ENCODE results near the gene SH2D3A.

Gene SH2D3A

DNA sequence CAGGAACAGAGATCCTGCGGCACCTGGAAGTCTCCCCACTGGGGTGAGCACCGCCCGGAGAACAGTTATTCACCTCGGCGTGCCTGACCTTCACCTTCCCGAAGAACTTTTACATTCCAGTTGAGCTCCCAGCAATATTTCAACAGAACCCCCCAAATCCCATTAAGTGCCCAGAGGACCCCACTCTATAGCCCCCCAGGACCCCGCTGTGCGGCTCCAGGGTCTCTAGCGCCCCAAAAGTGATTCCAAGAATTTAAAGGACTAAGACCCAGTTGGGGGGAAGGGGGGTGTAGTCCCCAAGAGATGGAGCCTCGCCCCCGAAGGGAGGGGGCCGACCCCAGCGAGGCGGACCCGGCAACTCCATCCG, 30.3 kb downstream of the SH2D3A start:
- ATAC-seq: no peak

DNA sequence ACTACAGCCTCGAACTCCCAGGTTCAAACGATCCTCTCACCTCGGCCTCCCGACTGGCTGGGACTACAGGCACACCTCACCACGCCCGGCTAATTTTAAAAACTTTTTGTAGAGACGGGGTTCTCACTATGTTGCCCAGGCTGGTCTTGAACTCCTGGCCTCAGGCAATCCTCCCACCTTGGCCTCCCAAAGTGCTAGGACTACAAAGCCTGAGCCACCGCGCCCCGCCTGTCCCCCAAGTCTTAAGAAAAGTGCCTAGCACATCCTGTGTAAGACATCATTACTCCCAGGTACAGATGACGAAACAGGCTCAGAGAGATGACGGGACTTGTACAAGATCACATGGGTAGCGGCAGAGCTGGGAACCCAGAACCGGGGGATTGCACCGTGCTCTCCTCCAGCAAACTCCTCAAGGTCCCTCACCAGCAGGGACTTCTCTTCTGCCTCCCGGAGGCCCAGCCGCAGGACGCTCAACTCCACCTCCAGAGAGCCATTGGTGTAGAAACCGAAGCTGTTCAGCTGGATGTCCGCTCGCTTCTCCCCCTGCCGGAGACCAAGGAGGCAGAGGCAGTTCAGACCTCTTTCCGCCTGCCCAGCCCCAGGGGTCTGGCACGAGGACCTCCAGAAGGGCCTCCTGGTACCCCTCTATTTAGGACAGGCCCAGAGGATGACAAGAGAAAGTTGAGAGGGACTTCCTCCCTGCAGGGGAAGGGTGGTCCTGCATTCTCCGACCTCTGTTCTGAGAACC, 30.9 kb downstream of the SH2D3A start:
- peak; percentile 14 to 20 for ATAC-seq

DNA sequence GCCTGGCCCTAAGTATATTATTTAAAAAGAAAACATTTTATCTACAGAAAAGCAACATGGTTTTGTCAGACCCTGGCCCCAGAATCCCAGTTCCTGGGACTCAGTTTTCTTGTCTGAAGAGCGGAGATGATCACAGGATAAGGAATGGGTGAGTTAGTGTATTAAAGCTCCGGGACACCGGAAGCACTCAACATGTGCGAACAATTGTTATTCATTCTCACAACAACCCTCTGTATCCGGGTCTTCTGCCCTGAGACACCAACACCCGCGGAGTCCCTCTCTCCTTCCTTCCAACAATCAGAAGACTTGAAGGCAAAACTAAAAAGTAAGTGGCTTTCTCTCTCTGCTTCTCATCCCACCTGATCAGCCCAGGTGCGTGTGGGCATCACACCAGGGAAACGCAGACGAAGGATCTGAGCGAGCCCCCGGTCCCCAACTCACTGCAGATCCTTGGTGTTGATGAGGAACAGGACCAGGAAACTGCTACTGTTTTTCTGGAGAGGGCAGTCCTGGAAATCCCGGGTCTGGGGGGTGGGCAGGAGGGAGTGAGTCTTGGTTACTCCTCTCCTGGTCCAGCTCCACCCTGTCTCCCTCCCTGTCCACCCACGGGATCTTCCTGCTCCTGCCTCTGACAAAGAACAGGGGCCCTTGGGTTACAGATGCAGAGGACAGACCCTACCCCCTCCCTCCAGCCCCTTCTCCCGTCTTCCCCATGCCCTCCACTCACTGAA, 31.9 kb downstream of the SH2D3A start:
- ATAC-seq: no peak

DNA sequence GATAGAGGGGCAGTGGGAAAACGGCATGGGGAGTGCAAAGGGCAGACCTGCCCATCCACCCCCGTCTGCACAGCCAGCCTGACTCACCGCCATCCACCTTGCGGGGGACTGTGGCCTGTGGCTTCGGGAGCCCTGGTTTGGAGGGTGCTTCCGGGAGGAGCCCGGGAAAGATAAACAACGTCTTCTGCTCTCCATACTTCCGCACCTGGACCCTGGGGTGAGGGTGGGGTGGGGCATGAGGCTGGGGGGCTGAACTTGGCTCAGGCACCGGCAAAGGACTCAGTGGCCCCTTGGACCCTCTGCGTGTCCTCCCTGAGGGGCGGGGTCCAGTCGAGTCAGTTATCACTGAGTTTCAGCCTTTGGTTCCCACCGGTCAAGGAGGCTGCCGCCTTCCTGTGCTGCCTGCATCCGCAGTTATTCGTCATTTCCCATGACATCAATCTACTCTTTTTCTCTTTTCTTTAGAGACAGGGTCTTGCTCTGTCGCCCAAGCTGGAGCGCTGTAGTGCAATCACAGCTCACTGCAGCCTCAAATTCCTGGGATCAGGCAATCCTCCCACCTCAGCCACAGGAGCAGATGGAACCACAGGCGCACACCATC, 33.0 kb downstream of the SH2D3A start:
- no peak for ATAC-seq

DNA sequence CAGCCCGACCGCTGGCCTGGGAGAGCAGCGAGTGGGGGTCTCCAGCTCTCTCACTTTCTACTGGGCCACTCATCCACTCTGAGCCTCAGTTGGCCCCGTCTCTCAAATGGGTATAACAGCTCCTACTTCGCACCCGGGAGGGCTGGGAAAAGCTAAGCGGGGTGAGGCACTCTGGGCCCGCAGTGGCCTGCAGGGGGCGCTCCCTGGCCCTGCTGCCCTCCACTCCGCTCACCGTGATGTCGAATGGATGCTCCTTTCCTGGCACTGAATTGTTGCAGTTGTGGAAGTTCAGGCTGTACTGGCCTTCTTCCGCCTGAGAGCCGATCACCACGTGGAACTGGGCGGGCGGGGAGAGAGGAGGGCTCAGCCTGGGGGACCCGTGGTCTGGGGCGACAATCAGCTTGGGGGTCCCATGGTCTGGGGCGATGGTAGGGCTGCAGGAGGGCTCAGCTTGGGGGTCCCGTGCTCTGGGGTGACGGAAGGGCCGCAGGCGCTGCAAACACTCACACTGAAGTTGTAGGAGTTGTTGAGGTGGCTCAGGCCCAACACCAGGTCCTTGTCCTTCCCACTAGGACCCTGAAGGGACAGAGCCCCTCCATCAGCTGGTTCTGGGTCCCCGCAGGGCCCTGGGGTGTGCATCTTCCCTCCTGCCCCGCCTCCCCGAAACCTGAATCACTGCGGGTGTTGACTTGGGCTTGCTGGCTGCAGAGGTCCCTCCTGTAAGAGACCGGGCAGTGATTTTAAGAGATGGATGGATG, 33.7 kb downstream of the SH2D3A start:
- ATAC-seq: no peak

DNA sequence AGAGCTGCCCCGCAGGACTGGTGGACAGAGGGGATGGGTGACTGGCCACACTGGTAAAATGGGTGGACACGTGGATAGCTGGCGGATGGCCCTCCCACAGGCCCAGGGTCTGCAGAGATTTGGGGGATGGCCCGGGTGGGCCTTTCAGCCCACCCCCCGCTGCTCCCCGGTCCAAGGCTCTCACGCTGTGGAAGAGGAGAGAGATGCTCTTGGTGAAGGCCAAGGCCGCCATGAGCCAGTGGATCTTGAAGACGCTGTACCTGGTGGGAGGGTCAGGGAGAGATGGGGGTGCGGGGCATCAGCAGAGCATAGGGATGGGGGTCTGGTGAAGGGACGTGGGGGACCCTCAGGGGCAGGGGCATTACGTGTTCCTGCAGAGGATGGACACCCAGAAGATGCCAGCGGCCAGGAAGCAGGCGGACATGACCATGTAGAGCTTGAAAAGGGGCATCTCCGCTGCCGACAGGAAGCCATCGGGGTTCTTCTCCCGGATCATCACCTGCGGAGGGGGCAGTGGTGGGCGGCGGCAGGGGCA, 34.4 kb downstream of the SH2D3A start:
- ATAC-seq: no peak

DNA sequence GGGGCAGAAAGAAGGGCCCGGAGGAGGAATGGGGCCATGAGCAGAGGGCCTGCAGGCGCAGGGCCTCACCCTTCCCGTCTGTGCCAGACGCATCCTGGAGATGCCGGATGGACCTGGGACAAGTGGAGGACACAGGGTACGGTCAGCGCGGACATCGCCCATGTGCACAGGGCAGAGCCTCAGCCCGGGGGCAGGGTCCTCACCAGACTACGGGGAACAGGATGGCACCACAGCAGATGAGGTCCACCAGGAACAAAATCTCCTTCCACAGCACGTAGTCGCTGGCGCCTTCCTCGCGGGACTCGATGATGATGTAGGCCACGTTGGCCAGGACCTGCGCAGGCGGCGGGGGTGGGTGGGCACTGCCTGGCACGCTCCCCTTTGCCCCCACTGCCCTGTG, 35.4 kb downstream of the SH2D3A start:
- ATAC-seq: no peak

DNA sequence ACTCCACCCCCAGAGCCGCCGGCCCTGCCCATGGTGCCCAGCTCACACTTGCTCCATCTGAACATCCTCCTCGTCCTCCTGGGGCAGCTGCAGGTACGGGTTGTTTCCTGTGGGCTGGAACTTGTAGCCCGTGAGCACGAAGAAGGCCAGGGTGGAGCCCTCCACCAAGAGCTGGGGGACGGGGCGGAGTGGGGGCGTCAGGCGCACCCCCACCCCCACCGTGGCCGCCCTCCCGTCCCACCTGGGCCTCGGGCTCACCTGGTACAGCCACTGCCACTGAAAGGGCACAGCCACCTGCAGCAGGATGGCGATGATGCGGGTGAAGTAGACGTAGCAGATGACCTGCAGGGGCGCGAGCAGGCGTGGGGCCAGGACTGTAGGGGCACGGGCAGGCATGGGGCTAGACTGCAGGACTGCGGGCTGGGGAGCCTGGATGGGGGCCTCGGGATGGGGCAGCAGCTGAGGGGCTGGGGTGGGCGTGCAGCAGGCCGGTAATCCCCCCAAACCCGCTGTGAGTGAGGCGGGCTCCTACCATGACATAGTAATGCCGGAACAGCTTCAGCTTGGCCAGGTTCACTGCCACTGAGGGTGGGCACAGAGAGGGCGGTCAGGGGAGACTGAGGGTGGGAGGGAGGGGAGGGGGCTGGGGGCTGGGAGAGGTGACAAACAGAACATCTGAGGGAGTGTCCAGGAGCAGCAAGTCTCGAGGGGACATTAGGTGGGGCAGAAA, 36.1 kb downstream of the SH2D3A start:
- no peak for ATAC-seq

DNA sequence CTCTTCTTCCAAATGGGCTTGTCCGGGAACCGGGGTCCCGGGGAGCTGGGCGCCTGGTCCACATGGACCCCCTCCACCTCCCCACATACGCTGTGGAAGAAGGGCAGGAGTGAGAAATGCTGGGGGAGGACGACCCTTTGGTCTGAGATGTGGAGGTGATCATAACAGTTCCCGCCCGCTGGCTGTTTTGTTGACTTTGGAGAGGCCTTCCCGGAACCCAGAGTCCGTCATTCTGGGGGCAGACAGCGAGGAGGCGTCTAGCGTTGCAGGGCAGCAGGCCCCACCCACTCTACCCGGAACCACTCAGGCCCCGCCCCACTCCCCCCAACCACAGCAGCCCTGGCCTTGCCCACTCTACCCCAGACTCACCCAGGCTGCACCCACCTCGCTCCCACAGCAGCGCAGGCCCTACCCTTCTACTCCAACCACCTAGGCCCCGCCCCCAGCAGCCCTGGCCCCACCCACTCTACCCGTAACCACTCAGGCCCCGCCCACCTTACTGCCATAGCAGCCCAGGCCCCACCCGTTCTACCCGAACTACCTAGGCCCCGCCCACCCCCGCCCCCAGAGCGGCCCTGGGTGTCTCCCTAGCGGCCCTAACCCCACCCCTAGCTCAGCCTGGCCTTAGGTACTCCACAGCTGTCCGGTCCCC, 37.0 kb downstream of the SH2D3A start:
- peak in 1 of 2 donors; percentile 33 for ATAC-seq

DNA sequence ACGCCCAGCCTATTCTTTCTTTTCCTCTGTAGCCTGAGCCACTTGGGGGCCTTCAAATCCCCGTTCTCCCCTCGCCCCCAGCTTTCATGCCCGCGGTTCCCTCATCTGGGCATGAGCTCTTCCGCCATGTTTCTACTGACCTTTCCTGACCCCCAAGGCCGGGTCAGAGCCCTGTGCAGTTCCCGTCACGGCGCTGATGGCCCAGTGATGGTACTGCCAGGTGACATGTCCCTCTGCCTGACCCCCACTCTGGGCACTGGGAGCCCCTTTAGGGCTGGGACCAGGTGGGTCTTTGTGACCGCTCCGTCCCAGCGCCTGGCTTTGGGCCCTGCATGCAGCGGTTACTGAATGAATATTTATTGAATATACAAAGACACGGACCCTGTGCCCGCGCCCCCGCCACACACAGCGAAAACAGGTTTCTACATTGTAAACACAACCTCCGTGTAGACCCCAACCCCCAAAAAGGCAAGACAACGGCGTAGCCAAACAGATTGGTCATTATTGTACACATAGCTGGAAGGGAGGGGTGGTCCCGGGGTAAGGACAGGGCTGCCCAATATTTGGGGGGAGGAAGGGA, 37.6 kb downstream of the SH2D3A start:
- no peak for ATAC-seq

DNA sequence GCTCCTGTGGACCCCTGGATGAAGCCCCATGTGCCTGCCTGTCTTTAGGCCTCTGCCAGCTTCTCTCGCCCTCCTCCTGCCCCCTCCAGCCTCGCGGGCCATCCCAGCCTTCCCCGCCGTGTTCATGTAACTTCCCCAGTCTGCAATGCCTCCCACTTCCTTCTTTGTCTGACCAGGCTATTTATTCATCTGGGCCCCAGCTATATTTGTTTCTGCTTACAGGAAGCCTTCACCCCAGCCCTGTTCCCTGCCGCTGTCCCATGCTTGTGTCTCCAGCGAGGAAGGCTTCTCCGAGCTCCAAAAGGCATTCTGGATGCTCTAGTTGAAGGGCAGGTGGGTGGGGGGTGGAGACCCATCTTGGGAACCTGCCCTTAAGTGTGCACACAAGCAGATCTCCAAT, 38.9 kb downstream of the SH2D3A start:
- no peak for ATAC-seq

DNA sequence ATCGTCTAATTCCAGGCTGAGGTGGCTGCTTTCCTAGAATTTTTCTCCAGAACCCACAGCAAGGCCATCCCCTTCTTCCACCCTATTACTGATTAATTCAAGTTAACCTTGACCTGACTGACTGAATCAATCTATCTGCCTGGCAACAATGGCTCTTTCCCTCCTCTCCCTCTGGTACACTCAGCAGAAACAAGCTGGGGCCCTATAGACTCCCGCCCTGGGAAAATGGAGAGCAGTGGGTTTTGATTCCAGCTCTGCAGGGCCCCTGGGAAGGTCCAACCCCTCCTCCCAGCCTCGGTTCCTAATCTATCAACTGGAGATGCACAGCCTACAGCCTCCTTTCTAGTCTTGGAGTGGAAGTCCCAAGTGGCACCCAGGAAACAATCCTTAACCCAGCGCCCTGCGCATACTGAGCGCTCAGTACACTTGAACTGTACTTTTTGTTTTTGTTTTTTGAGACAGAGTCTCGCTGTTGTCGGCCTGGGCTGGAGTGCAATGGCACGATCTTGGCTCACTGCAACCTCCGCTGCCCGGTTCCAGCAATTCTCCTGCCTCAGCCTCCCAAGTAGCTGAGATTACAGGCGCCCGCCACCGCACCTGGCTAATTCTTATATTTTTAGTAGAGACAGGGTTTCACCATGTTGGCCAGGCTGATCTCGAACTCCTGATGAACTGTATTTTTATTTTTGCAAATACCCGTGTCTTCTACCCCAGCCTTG, 41.6 kb downstream of the SH2D3A start:
- no peak for ATAC-seq

DNA sequence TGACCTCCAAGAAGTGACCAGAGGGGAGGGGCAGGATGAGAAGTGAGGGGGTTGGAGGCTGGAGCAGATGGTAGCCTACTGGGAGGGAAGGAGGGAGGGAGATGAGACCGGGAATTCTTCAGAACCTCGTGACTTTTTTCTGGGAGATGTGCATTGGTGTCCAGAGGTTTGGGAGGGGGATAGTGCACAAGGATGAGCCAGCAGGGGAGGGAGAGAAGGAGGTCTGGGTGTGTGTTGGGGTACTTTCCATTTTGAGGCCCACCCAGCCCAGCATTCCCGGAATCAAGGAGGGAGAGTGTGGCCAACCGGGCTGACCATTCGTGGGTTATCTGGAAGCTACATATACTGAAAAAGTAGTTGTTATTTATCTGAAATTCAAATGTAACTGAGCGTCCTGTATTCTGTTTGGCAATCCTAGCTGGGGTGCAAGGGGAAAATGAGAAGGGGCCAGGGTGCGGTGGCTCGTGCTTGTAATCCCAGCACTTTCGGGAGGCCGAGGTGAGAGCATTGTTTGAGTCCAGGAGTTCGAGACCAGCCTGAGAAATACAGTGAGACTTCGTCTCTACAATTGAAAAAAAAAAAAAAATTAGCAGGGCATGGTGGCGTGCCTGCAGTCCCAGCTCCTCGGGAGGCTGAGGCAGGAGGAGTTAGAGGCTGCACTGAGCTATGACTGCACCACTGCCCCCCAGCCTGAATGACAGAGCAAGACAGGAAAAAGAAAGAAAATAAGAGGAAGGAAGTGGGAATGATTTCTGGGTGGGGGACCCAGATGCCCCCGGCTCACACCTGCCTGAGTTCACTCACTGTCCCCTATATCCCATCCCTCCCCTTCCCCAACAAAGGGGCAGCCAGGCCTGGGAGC, 42.4 kb downstream of the SH2D3A start:
- ATAC-seq: no peak

DNA sequence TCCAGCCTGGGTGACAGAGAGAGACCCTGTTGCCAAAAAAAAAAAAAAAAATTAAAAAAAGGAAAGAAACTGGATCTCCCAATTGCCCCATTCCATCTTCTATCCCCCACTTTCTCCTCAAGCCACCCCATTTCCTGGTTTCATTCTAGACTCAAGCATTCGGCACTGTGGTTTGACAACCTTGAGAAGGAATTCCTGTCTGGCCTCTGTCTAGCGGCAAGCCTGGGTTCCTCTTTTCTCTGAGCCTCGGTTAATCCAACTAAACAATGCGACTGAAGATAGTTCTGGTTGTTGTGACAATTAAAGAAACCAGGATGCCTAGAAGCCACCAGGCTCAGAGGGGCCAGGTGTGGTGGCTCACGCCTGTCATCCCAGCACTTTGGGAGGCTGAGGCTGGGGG, 43.5 kb downstream of the SH2D3A start:
- ATAC-seq: no peak

DNA sequence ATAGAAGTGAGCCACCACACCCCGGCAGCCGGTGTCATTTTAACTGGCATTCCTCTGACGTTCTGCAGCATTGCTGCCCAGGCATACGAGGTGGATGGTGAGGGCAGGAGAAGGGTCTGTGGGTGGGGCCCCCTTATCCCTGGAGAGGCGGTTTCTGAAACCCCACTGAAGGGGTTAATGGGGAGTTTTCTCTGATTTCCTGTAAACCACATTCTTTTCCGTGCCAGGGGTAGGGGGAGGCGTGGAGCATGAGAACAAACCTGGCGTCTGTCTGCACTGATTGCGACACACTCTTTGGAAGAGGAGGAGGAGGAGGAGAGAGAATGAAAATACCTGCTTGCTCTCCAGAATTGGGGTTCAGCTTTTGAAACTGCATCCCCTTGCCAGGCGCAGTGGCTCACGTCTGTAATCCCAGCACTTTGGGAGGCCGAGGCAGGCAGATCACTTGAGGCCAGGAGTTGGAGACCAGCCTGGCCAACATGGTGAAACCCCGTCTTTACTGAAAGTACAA, 44.1 kb downstream of the SH2D3A start:
- ATAC-seq: no peak

DNA sequence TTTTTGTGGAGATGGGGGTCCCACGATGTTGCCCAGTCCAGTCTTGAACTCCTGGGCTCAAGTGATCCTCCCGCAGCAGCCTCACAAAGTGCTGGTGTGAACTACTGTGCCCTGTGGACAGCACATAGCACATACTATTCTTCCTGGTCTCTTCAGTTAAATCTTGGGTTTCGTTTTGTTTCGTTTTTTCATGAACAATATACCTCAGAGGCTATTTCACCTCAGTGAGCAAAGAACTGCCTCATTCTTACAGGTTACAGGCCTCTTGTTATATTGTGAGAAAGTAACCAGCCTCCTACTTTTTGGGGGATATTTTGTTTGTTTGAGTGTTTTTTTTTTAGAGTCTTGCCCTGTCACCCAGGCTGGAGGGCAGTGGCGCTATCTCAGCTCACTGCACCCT, 45.5 kb downstream of the SH2D3A start:
- ATAC-seq: peak in 1 of 2 donors; percentile 17

DNA sequence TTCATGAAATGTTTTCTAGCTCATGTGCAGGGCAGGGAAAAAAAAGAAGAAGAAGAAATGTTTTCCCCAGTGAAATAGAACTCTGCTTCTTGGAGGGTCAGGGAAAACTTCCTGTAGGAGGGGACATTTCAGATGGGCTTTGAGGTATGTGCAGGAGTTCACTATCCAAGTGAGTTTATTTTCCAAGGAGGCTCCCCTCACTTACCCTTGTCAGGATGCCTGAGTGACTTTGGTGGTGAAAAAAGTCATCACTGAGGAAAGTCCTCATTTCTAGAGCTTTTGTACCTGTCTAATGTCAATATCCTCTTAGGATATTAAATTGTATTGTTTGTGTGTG, 46.1 kb downstream of the SH2D3A start:
- no peak for ATAC-seq

DNA sequence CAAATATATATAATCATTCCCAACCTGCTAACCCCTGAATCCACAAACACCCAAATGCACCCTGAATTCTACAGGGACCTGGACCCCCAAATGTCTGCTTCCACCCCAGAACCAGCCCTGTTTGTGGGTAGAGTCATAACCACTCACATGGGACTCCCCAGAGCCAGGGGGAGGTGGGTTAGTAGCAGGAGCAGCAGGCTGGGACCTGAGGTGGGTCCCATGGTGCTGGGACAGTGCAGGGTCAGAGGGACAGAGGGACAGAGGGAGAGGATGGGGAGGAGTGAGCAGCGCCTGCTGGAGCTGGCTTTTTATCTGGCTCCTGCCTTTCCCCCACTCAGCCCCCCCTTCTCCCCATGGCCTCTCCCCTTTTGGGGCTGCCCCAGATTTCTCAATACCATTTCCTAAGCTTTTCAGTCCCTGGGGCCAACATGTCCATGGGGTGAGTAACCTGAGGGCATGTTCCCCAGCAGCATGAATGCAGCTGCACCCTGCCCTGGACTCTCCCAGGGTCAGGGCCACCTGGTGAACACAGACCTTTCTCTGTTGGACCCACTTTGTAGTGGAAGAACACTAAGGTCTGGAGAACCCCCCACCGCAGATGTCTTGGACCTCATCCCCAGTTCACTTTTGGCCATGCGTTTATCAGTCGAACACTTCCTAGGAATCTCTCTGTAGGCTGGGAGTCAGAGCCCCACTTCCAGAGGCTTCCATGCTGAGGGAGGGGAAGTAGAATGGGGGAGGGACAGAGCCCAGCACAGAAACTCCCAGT, 46.7 kb downstream of the SH2D3A start, which contains the start of gene C3:
Gene C3 (minus strand): TSS at position 282 of the 769 bp plus-strand sequence. CDS start 61 bp downstream, at position 221.
- ATAC-seq: no peak

DNA sequence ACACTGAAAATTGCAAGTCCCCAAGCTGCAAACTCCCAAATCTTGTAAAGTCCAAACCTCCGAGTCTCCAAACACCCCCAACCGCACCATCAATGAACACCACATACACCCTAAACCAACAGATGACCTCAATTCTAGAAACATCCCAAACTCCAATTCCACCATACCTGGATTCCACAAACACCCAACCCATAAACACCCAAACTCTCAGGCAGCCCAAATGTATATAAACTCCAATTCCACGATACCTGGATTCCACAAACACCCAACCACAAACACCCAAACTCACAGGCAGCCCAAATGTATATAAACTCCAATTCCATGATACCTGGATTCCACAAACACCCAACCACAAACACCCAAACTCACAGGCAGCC, 47.3 kb downstream of the SH2D3A start:
- ATAC-seq: no peak

All from activated CD4-positive, CD25-positive, alpha-beta regulatory T cell treated with anti-CD3 and anti-CD28 coated beads, Interleukin-2, amount 50 U/mL, for 24 hours (primary cell).